Heart right ventricle (tissue), 16 donors: ENCODE results near the gene ANKRD22. TPM values are rescaled to one million over a fixed set of nuclear protein-coding genes. Genes with fewer than 3 reads are reported as not detected.

Experiments
- ATAC-seq, 8 donors: fragments of 200-7000 bp; cut with Tn5 transposase; one replicate each; pipeline ENCODE4 v1.9.1; 2020; ENCODE audit warnings: mild to moderate bottlenecking in 8 of 8, moderate library complexity in 8 of 8, moderate number of reproducible peaks in 1 of 8
- DNase-seq, 2 donors: peaks; one replicate each; pipeline ENCODE4 v3.0.0-alpha.2; 2020
- H3K27ac ChIP-seq, 10 donors: fragments of 200-600 bp; sonication (generic) in 2 of 10; one replicate each; pipeline versions ENCODE4 v1.5.0 to v1.8.0; 2020 to 2022; ENCODE audit warnings: mild to moderate bottlenecking in 3 of 10
- H3K27me3 ChIP-seq, 7 donors: fragments of 200-600 bp; one replicate each; pipeline ENCODE4 v1.8.0; 2021 to 2022; ENCODE audit warnings: mild to moderate bottlenecking in 2 of 7
- H3K36me3 ChIP-seq, 9 donors: fragments of 200-600 bp; sonication (generic) in 1 of 9; one replicate each; pipeline versions ENCODE4 v1.5.0 to v1.8.0; 2020 to 2022; ENCODE audit warnings: mild to moderate bottlenecking in 2 of 9
- H3K4me1 ChIP-seq, 9 donors: fragments of 200-600 bp; sonication (generic) in 1 of 9; one replicate each; pipeline versions ENCODE4 v1.5.0 to v1.8.0; 2020 to 2022; ENCODE audit warnings: mild to moderate bottlenecking in 4 of 9
- H3K4me3 ChIP-seq, 10 donors: fragments of 200-600 bp; sonication (generic) in 2 of 10; one replicate each; pipeline versions ENCODE4 v1.5.0 to v1.8.0; 2020 to 2022; ENCODE audit warnings: mild to moderate bottlenecking in 7 of 10, moderate library complexity in 2 of 10
- H3K9me3 ChIP-seq, 11 donors: fragments of 200-600 bp in 10 of 11; sonication (generic) in 2 of 11; one replicate each; pipeline versions ENCODE4 v1.5.0 to v1.8.0; 2013 to 2022; ENCODE audit warnings: mild to moderate bottlenecking in 2 of 11, control low read depth in 1 of 11, moderate library complexity in 1 of 11
- WGBS, 2 donors: extraction: QIAGEN DNeasy Blood & Tissue Kit; methylation state at CpG; one replicate each; pipeline ENCODE4 v1.1.7; 2013; ENCODE audit warnings: inconsistent platforms in 1 of 2; 5-methylcytosine and 5-hydroxymethylcytosine counted together
- intact Hi-C, 10 donors: fragments of 100-400 bp; cut with DNase I; formaldehyde crosslinking; loops; one replicate each; pipeline versions ENCODE4 v1.11.1 to v1.14.2; 2022
- polyA plus RNA-seq, 2 donors: library from polyadenylated mRNA; stranded (reverse); fragments of 200-250 nt; gene quantifications; one replicate each; pipeline ENCODE4 v1.2.3, GENCODE V29; 2013
- total RNA-seq, 10 donors: library from RNA; stranded (reverse); fragmentation: NEBNext Ultra II Directional in 3 of 10; extraction: Animal tissue kit (Norgen Biotek cat#: 25700) in 3 of 10; gene quantifications; one replicate each; pipeline versions ENCODE4 v1.2.1 to v1.2.4, GENCODE V29; 2021 to 2023
- TF ChIP-seq, protein P1 (sequence below), 9 donors: fragments of 200-600 bp; sonication (generic) in 2 of 9; IDR thresholded peaks; one replicate each; pipeline versions ENCODE4 v1.5.0 to v1.8.0; 2021 to 2022; ENCODE audit warnings: antibody characterized with exemption in 9 of 9, mild to moderate bottlenecking in 5 of 9, moderate library complexity in 1 of 9
- donor health status: Arrhythmogenic right ventricular cardiomyopathy.
- donor health status: ischemic (EF 13 %, LVEDD 7.1; RV severe dilation, severe dysfunction).
- donor health status: healthy with polysubstance abuse.
- donor health status: DM: no; HTN: yes; CAD: no.
- donor health status: DM: no; HTN: no; CAD: no.
- donor health status: ischemic (EF 25% LVEDD 6.9; RV normal size, moderate dysfunction).
- donor health status: ischemic (EF 25% LVEDD 5.7; RV mildly dilated, moderate dysfunction).
- donor health status: healthy.
- donor health status: DM: yes; HTN: yes; CAD: no.
- donor health status: Ischemic cardiomyopathy.
- donor health status: ischemic (EF 35%, LVEDD 5.7; RV mildly dilated, moderate dysfunction).
- donor health status: nonischemic (EF 11% LVEDD 7.7; RV severe dilation, severe dysfunction).
- donor health status: DM: yes; HTN: yes; CAD: no.
- donor health status: PGD.
- donor health status: ischemic (EF 29% LVEDD 5.4; RV normal size, mild dysfunction).
- donor health status: nonischemic (EF 23%, LVEDD 6.1; RV moderate dilation, normal function).

ANKRD22 gene
- total and polyA plus RNA-seq, 12 donors: 0.12 to 4.9 (median 0.15) TPM; not detected in 8

DNA sequence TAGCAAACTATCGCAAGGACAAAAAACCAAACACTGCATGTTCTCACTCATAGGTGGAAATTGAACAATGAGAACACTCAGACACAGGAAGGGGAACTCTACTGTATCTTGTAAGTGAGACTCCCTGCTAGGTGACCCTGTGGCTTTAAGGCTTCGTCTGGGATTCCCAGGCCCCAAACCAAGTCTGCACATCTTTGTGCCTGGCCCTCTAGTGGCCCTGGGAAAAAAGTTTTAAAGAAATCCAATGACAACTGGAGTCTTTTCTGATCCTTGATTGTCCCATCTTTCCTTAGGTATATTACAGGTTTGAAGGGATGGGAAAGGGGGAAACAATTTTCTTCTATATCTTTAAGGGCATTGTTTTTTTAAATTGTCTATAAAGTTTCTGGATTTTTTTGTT lies 59.7 kb downstream of the ANKRD22 start:
- 42 to 57% methylated on average over 2 of the region's 2 CpGs for WGBS, 2 donors
- TF ChIP-seq, protein P1, sequence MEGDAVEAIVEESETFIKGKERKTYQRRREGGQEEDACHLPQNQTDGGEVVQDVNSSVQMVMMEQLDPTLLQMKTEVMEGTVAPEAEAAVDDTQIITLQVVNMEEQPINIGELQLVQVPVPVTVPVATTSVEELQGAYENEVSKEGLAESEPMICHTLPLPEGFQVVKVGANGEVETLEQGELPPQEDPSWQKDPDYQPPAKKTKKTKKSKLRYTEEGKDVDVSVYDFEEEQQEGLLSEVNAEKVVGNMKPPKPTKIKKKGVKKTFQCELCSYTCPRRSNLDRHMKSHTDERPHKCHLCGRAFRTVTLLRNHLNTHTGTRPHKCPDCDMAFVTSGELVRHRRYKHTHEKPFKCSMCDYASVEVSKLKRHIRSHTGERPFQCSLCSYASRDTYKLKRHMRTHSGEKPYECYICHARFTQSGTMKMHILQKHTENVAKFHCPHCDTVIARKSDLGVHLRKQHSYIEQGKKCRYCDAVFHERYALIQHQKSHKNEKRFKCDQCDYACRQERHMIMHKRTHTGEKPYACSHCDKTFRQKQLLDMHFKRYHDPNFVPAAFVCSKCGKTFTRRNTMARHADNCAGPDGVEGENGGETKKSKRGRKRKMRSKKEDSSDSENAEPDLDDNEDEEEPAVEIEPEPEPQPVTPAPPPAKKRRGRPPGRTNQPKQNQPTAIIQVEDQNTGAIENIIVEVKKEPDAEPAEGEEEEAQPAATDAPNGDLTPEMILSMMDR (IDR thresholded peaks at IDR 0.05): peak in 7 of 9 donors; percentile 32 to 52 (median 45)
- intact Hi-C loops: loop anchor here in 6 of 10 donors (10.0 kb wide), 4 partner anchors 97 to 227 kb away; partner anchors contain the start of genes LIPJ (in 1 of the 6) and RNLS (in 1 of the 6)

DNA sequence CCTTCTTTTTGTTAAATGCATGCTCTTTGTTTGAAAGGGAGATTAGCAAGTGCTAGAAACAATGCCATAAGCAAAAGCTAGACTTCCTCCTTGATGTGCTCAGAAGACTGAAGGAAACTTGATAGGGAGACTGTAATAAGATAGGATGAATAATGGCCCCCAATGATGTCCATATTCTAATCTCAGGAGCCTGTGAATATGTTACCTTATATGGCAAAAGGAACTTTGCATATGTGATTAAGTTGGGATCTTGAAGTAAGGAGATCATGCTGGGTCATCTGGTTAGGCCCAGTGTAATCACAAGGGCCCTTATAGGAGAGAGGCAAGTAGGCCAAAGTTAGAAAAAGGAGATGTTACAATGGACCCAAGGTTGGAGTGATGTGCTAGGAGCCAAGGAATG lies 62.7 kb downstream of the ANKRD22 start:
- Histone ChIP-seq H3K27me3 (peaks cover 0 to 4% (median 0%) of the 10 kb centered on the region in 7 donors), H3K27ac (no peak overlapping the region), H3K9me3 (no peaks in the 10 kb centered on the region), H3K36me3 (no peaks in the 10 kb centered on the region), H3K4me1 (peaks cover 0 to 17% (median 0%) of the 10 kb centered on the region in 9 donors), H3K4me3 (no peak overlapping the region)
- DNase-seq: no peak
- ATAC-seq: no peak
- TF ChIP-seq, protein P1 (IDR thresholded peaks at IDR 0.05): no peak
- intact Hi-C loops: loop anchor here in 1 of 10 donors (10.0 kb wide), 1 partner anchor 104 kb away; no protein-coding TSS in a partner anchor

More for the DNA sequence above, 59.7 kb downstream of the ANKRD22 start:
- H3K27ac ChIP-seq: peak overlapping the region in 1 of 10 donors; percentile 57
- no peak for ATAC-seq
- DNase-seq: no peak
- H3K36me3 ChIP-seq: no peaks in the 10 kb centered on the region
- H3K27me3 ChIP-seq: peaks cover 0 to 8% (median 0%) of the 10 kb centered on the region in 7 donors
- no peaks in the 10 kb centered on the region for H3K9me3 ChIP-seq
- no peak overlapping the region for H3K4me3 ChIP-seq
- H3K4me1 ChIP-seq: peaks cover 0 to 25% (median 0%) of the 10 kb centered on the region in 9 donors

GRCh38 chr10:88787463-88787862 lies 64.2 kb downstream of the ANKRD22 start:
- DNase-seq (no peak), ATAC-seq (no peak)
- Histone ChIP-seq H3K27ac (no peak overlapping the region), H3K36me3 (no peaks in the 10 kb centered on the region), H3K27me3 (peaks cover 0 to 4% (median 0%) of the 10 kb centered on the region in 7 donors), H3K9me3 (no peaks in the 10 kb centered on the region), H3K4me3 (no peak overlapping the region), H3K4me1 (peaks cover 0 to 10% (median 0%) of the 10 kb centered on the region in 9 donors)
- intact Hi-C loops: loop anchor here in 1 of 10 donors (10.0 kb wide), 1 partner anchor 103 kb away; no protein-coding TSS in a partner anchor
- TF ChIP-seq, protein P1 (IDR thresholded peaks at IDR 0.05): no peak
- 67 to 69% methylated on average over 5 of the region's 5 CpGs for WGBS, 2 donors

DNA sequence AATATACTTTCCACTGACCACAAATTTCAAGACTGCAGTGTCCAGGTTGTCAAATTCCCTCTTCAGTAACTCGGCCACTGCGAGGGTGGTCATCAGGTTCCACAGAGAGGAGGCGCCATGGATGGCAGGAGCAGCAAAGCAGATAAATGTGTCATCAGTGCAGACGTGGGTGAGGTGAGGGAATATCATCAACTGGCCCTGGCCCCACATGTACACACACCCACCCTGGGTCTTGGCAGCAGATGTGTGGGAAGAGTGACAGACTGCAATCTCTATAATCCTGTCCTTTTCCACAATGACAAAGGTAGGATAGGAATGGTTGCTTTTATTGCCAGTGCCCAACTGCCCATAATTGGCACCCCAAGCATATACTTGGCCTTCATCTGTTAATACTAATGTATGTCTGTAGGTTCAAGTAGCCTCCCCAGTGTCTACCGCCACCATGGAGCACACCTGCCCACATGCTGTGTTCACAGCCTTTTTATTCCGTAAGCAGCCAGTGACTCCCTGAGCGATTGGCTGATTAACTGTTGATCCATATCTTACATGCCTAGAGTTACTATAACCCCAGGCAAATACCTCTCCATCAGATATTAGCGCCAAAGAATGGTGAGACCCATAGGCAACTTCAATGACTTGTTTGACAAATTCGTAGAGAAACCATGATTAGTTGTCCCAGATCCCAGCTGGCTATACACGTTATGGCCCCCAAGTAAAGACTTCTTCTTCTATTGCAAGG lies 65.4 kb downstream of the ANKRD22 start:
- Histone ChIP-seq H3K4me1 (no peaks in the 10 kb centered on the region), H3K36me3 (no peaks in the 10 kb centered on the region), H3K27me3 (peaks cover 0 to 4% (median 0%) of the 10 kb centered on the region in 7 donors), H3K4me3 (no peak overlapping the region), H3K9me3 (no peaks in the 10 kb centered on the region), H3K27ac (no peak overlapping the region)
- ATAC-seq (no peak), DNase-seq (no peak)
- intact Hi-C loops: loop anchor here in 1 of 10 donors (10.0 kb wide), 1 partner anchor 101 kb away; no protein-coding TSS in a partner anchor
- WGBS, 2 donors: 83 to 85% methylated on average over 10 of the region's 10 CpGs
- TF ChIP-seq, protein P1 (IDR thresholded peaks at IDR 0.05): no peak
